Esophagus muscularis mucosa (tissue), 4 donors: ENCODE data around the gene ZNF530. TPM values are rescaled to one million over a fixed set of nuclear protein-coding genes. Genes with fewer than 3 reads are reported as not detected.

Source experiments
- DNase-seq: peaks from one replicate; pipeline ENCODE4 v3.0.0-alpha.2; 2017; ENCODE audit errors: extremely low spot score
- H3K27ac ChIP-seq, 4 donors: fragments of 200-600 bp; sonication (generic); replicated peaks in 1 of 4; 1 replicate in 3 of 4; 2 replicates in 1 of 4; pipeline ENCODE4 v1.5.1; 2016 to 2019; ENCODE audit warnings: mild to moderate bottlenecking in 1 of 4
- H3K27me3 ChIP-seq, 4 donors: fragments of 200-600 bp; sonication (generic); one replicate each; pipeline versions ENCODE4 v1.5.1 to v1.6.0; 2016 to 2019
- H3K36me3 ChIP-seq, 4 donors: fragments of 200-600 bp; sonication (generic); one replicate each; pipeline ENCODE4 v1.5.1; 2016 to 2019
- H3K4me1 ChIP-seq, 4 donors: fragments of 200-600 bp; sonication (generic); one replicate each; pipeline ENCODE4 v1.5.1; 2016 to 2019
- H3K4me3 ChIP-seq, 4 donors: fragments of 200-600 bp; sonication (generic); 1 replicate in 2 of 4; 2 replicates in 2 of 4; pipeline ENCODE4 v1.5.1; 2016 to 2019; ENCODE audit warnings: mild to moderate bottlenecking in 4 of 4, moderate library complexity in 1 of 4
- H3K9me3 ChIP-seq, 4 donors: fragments of 200-600 bp; sonication (generic); 1 replicate in 3 of 4; 2 replicates in 1 of 4; pipeline ENCODE4 v1.5.1; 2016 to 2019
- CTCF ChIP-seq, 3 experiments: fragments of 200-600 bp in 2 of 3; fragments of 450-650 bp in 1 of 3; sonication (generic) in 2 of 3; IDR thresholded peaks; one replicate each; pipeline ENCODE4 v1.5.1; 2017 to 2019; ENCODE audit warnings: antibody characterized with exemption in 3 of 3, mild to moderate bottlenecking in 2 of 3, moderate library complexity in 1 of 3
- EP300 ChIP-seq: sonication (generic); formaldehyde crosslinking; IDR thresholded peaks from one replicate; pipeline ENCODE4 v1.6.1; 2017; ENCODE audit warnings: antibody characterized with exemption
- POLR2A ChIP-seq: fragments of 450-650 bp; IDR thresholded peaks from one replicate; pipeline ENCODE4 v1.6.1; 2017; ENCODE audit warnings: antibody characterized with exemption, moderate library complexity, mild to moderate bottlenecking, low read depth
- POLR2AphosphoS5 ChIP-seq, 2 donors: sonication (generic); formaldehyde crosslinking; IDR thresholded peaks; one replicate each; pipeline ENCODE4 v1.6.1; 2017; ENCODE audit warnings: antibody characterized with exemption in 2 of 2
- WGBS: methylation state at CpG from one replicate; pipeline ENCODE4 v1.1.5; 2018; 5-methylcytosine and 5-hydroxymethylcytosine counted together
- intact Hi-C: fragments of 100-400 bp; cut with DNase I; formaldehyde crosslinking; loops from one replicate; pipeline ENCODE4 v1.15.1; 2023
- total RNA-seq, 4 donors: library from RNA; depleted of rRNA; stranded (reverse); fragments of >200 nt; gene quantifications; one replicate each; pipeline versions ENCODE4 v1.1.0 to v1.2.1, GENCODE V29; 2016

The ZNF530 gene
- 1 to 10 TPM; 1.2 to 6.9 (median 2.8) TPM for total RNA-seq

DNA sequence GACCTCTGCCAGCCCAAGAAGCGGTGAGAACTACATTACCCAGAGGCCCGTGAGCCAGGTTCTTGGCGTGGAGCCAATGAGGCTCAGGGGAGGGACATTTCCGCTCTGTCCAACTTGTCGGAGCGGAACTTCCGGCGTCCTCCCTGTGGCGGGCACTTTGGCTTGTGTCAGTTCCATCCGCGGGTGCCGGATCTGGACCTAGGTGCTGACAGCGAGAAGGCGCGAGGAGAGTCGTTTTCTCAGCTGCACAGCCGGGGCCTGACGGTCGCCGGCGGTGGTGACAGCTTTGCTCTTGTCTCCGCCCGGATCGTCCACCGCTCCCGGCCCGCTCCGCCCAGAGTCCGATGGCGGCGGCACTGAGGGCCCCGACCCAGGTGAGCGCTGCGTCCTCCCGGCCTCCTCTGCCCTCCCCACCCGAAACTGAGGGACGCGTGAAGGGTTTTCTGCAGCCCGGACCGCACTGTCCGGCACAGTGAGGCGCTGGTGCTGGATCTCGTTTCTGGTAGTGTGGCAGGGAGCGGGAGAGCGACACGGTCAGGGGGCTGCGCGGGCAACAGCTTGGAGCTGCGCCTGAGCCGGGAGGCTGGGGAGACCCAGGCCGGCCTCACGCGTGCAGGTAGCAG lies at the start of gene ZNF530:
Gene ZNF530 (plus strand): TSS at position 125 of the 623 bp plus-strand sequence. CDS start 4,461 bp downstream, outside the sequence.
- WGBS, result under 1% methylated on average over 17 of the region's 53 CpGs
- H3K27me3 ChIP-seq, result no peaks in the 10 kb centered on the region
- intact Hi-C loops, result no loop called here
- peak within 1 kb of the TSS; percentile 79 to 91 (median 83) for H3K4me3 ChIP-seq
- peaks cover 7 to 23% (median 16%) of the 10 kb centered on the region in 4 donors for H3K36me3 ChIP-seq
- DNase-seq, result peak; percentile 98
- H3K4me1 ChIP-seq, result peaks cover 7 to 20% (median 20%) of the 10 kb centered on the region in 4 donors
- H3K27ac ChIP-seq, result peak within 1 kb of the TSS; percentile 47 to 70 (median 60)
- peaks cover 0 to 35% (median 20%) of the 10 kb centered on the region in 4 donors for H3K9me3 ChIP-seq
- TF ChIP-seq EP300, result no peak
- TF ChIP-seq POLR2AphosphoS5 (IDR thresholded peaks at IDR 0.05), result peak; percentile 88 to 95
- TF ChIP-seq CTCF (IDR thresholded peaks at IDR 0.05), result no peak

- DNase-seq, result no peak
- WGBS, result 100% methylated on average over 2 of the region's 2 CpGs
- Histone ChIP-seq H3K27me3 (no peaks in the 10 kb centered on the region), H3K27ac (no peak overlapping the region), H3K4me3 (no peak overlapping the region), H3K9me3 (peaks cover 3 to 87% (median 74%) of the 10 kb centered on the region in 4 donors), H3K36me3 (peaks cover 84 to 91% (median 91%) of the 10 kb centered on the region in 4 donors), H3K4me1 (peaks cover 0 to 2% (median under 1%) of the 10 kb centered on the region in 4 donors)
- TF ChIP-seq EP300 (no peak), POLR2A (no peak), CTCF (IDR thresholded peaks at IDR 0.05) (no peak), POLR2AphosphoS5 (IDR thresholded peaks at IDR 0.05) (no peak)
- intact Hi-C loops, result no loop called here
These were observed 47.3 kb upstream of the ZNF530 start for GRCh38 chr19:57552432-57552831.

DNA sequence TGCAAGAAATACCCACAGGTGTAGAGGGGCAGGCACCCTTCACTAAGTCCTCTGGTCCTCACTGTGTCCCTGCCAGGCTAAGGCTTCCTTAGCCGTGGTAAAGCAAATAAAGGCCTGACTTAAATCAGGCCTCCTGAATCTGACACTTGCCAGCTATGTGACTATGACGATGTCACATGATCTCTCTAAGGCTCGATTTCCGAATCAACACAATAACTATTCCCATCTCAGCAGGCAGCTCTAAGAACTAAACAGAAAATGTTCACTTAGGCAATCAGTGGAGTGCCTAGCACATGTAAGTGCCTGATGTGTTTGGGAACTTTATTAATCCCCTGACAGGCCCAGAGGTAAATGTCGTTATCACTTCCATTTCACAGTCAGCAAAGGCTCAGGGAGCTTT lies 42.0 kb upstream of the ZNF530 start:
- H3K4me3 ChIP-seq, result no peak overlapping the region
- H3K9me3 ChIP-seq, result peaks cover 0 to 45% (median 27%) of the 10 kb centered on the region in 4 donors
- H3K27me3 ChIP-seq, result no peaks in the 10 kb centered on the region
- peaks cover 33 to 39% (median 39%) of the 10 kb centered on the region in 4 donors for H3K36me3 ChIP-seq
- no peak for DNase-seq
- no peak overlapping the region for H3K27ac ChIP-seq
- intact Hi-C loops, result no loop called here
- TF ChIP-seq POLR2AphosphoS5 (IDR thresholded peaks at IDR 0.05), result no peak
- TF ChIP-seq POLR2A, result no peak
- no peak for TF ChIP-seq EP300
- WGBS, result 79% methylated on average over 5 of the region's 5 CpGs
- H3K4me1 ChIP-seq, result peaks cover 21 to 25% (median 24%) of the 10 kb centered on the region in 4 donors

- Histone ChIP-seq H3K36me3 (peaks cover 25 to 30% (median 30%) of the 10 kb centered on the region in 4 donors), H3K4me1 (peaks cover 21 to 25% (median 24%) of the 10 kb centered on the region in 4 donors), H3K27me3 (no peaks in the 10 kb centered on the region), H3K9me3 (peaks cover 0 to 44% (median 26%) of the 10 kb centered on the region in 4 donors), H3K4me3 (peak overlapping the region; percentile 79 to 91 (median 83)), H3K27ac (peak overlapping the region in 3 of 4 donors; percentile 71 to 76 (median 72))
- intact Hi-C loops, result no loop called here
- TF ChIP-seq EP300, result no peak
- TF ChIP-seq POLR2A, result no peak
- DNase-seq, result no peak
- 39% methylated on average over 6 of the region's 6 CpGs for WGBS
These were observed 41.2 kb upstream of the ZNF530 start for GRCh38 chr19:57558525-57558924.

DNA sequence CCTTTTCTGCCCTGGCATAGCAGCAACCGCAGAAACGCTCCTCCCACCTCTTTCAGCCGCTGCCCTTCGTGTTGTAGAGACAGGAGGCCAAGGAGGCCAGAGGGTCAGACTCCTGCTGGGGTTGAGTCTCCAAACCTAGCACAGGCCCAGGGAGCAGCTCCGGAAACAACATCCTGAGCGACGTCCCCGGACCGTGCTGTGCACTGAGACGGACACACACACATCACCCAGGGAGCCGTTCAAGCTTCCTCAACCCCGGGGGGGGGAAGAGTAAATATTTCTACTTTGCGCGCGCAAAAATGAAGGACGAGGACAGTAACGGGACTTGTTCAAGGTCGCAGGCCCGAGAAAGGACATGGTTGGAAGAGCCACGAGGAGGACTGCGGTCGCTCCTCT lies 40.7 kb upstream of the ZNF530 start:
- Histone ChIP-seq H3K9me3 (peaks cover 0 to 45% (median 26%) of the 10 kb centered on the region in 4 donors), H3K27ac (peak overlapping the region; percentile 71 to 80 (median 74)), H3K36me3 (peaks cover 21 to 26% (median 25%) of the 10 kb centered on the region in 4 donors), H3K27me3 (no peaks in the 10 kb centered on the region), H3K4me3 (peak overlapping the region; percentile 79 to 91 (median 83)), H3K4me1 (peaks cover 21 to 25% (median 24%) of the 10 kb centered on the region in 4 donors)
- TF ChIP-seq CTCF (IDR thresholded peaks at IDR 0.05) (no peak), EP300 (no peak), POLR2A (no peak), POLR2AphosphoS5 (IDR thresholded peaks at IDR 0.05) (no peak)
- WGBS, result 0% methylated on average over 5 of the region's 22 CpGs
- no peak for DNase-seq
- intact Hi-C loops, result no loop called here
